Epithelial cell of proximal tubule (primary cell): Measurements from ENCODE around the gene ZNF345. TPM values are rescaled to one million over a fixed set of nuclear protein-coding genes. Genes with fewer than 3 reads are reported as not detected.

Source experiments
- DNase-seq: peaks from one replicate; pipeline ENCODE4 v3.0.0-alpha.2; 2011; ENCODE audit warnings: low read depth
- H3K4me3 ChIP-seq: 2 replicates; pipeline ENCODE4 v1.5.1; 2011; ENCODE audit warnings: low read depth, mild to moderate bottlenecking, low read length
- total RNA-seq: library from RNA; depleted of rRNA; stranded (reverse); fragments of >200 nt; gene quantifications from 2 replicates; pipeline ENCODE4 v1.2.3, GENCODE V29; 2015
- TF ChIP-seq, protein P1 (sequence below): conservative IDR thresholded peaks from 2 replicates; pipeline ENCODE4 v1.5.1; 2012; ENCODE audit warnings: low read depth, mild to moderate bottlenecking, low read length

The ZNF345 gene
- total RNA-seq, 1 donor from 2014 or later: 0.46 TPM

DNA sequence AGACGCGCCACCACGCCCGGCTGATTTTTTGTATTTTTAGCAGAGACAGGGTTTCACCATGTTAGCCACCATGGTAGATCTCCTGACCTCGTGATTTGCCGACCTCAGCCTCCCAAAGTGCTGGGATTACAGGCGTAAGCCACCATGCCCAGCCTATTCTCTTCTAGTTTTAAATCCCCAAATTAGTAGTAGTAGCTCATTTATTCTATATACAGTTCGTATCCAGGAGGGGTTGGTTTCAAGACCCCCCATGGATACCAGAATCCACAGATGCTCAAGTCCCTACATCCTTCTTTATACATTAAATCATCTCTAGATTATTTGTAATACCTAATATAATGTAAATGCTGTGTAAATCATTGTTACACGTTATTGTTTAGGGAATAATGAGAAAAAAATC is 67.4 kb downstream of the ZNF345 start:
- TF ChIP-seq, protein P1, sequence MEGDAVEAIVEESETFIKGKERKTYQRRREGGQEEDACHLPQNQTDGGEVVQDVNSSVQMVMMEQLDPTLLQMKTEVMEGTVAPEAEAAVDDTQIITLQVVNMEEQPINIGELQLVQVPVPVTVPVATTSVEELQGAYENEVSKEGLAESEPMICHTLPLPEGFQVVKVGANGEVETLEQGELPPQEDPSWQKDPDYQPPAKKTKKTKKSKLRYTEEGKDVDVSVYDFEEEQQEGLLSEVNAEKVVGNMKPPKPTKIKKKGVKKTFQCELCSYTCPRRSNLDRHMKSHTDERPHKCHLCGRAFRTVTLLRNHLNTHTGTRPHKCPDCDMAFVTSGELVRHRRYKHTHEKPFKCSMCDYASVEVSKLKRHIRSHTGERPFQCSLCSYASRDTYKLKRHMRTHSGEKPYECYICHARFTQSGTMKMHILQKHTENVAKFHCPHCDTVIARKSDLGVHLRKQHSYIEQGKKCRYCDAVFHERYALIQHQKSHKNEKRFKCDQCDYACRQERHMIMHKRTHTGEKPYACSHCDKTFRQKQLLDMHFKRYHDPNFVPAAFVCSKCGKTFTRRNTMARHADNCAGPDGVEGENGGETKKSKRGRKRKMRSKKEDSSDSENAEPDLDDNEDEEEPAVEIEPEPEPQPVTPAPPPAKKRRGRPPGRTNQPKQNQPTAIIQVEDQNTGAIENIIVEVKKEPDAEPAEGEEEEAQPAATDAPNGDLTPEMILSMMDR: no peak
- no peak overlapping the region for H3K4me3 ChIP-seq
- no peak for DNase-seq

Other genes starting within 250 kb of the ZNF345 start
- 3.9 and 8.6 TPM in 2 replicates for gene ZNF382, start 245.6 kb upstream of the ZNF345 start, total RNA-seq
- gene ZNF461, start 184.0 kb upstream of the ZNF345 start, total RNA-seq: 2.0 and 12.2 TPM in 2 replicates
- gene ZNF567, start 163.3 kb upstream of the ZNF345 start, total RNA-seq: 1.7 and 2.9 TPM in 2 replicates
- 2.2 and 3.6 TPM in 2 replicates for gene ZNF850, start 78.1 kb upstream of the ZNF345 start, total RNA-seq
- gene ZNF790, start 12.5 kb upstream of the ZNF345 start, total RNA-seq: 1.2 and 6.1 TPM in 2 replicates
- 2.7 and 3.2 TPM in 2 replicates for gene ZNF829, start 65.4 kb downstream of the ZNF345 start, total RNA-seq
- 3.3 and 4.3 TPM in 2 replicates for gene ZNF568, start 65.5 kb downstream of the ZNF345 start, total RNA-seq
- gene ZNF420, start 227.6 kb downstream of the ZNF345 start, total RNA-seq: 1.7 and 6.1 TPM in 2 replicates